ENCODE measurements around the gene WDR18.
A peak's percentile ranks its signal among the peaks of the same experiment; 100 is the strongest.

WDR18 gene

GRCh38 chr19:992670-993055 is 8.5 kb downstream of the WDR18 start:
- no peak overlapping the region for H3K4me3 ChIP-seq (ENCODE audit: low read depth, low read length)
- no peak for DNase-seq (ENCODE audit: low read depth)
- TF ChIP-seq CTCF (IDR thresholded peaks at IDR 0.05; ENCODE audit: control insufficient read depth, extremely low read depth, insufficient read depth), result no peak

GRCh38 chr19:993361-993830 is 9.3 kb downstream of the WDR18 start:
- no peak for TF ChIP-seq CTCF (IDR thresholded peaks at IDR 0.05; ENCODE audit: control insufficient read depth, extremely low read depth, insufficient read depth)
- no peak overlapping the region for H3K4me3 ChIP-seq (ENCODE audit: low read depth, low read length)
- no peak for DNase-seq (ENCODE audit: low read depth)

- H3K4me3 ChIP-seq (ENCODE audit: low read depth, low read length), result no peak overlapping the region
- no peak for DNase-seq (ENCODE audit: low read depth)
- no peak for TF ChIP-seq CTCF (IDR thresholded peaks at IDR 0.05; ENCODE audit: control insufficient read depth, extremely low read depth, insufficient read depth)
These were observed 9.8 kb downstream of the WDR18 start for GRCh38 chr19:993831-994393.

DNA sequence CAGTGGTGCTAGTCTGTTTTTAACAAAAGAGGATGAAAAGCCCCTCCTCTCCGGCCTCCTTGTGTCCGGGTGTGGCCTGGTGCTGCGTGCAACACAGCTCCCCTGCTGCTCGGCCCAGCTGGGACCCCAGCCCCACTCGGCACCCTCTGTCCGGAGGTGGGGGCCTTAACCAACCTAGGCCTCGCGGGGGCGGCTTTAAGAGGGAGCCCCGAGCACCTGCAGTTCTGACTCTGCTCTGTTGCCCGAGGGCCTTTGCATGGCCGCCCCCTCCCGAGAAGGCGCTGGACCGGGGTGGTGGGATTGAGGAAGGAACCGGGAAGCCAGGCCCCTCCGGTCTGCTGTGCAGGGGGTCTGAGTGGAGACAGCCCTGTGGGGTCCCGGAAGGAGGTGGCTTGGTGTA is 10.4 kb downstream of the WDR18 start:
- no peak overlapping the region for H3K4me3 ChIP-seq (ENCODE audit: low read depth, low read length)
- TF ChIP-seq CTCF (IDR thresholded peaks at IDR 0.05; ENCODE audit: control insufficient read depth, extremely low read depth, insufficient read depth), result no peak
- DNase-seq (ENCODE audit: low read depth), result no peak

- DNase-seq (ENCODE audit: low read depth), result no peak
- TF ChIP-seq CTCF (IDR thresholded peaks at IDR 0.05; ENCODE audit: control insufficient read depth, extremely low read depth, insufficient read depth), result no peak
- H3K4me3 ChIP-seq (ENCODE audit: low read depth, low read length), result no peak overlapping the region
These were observed 11.1 kb downstream of the WDR18 start for GRCh38 chr19:995051-995827.

GRCh38 chr19:996051-996838 is 12.1 kb downstream of the WDR18 start:
- no peak for TF ChIP-seq CTCF (IDR thresholded peaks at IDR 0.05; ENCODE audit: control insufficient read depth, extremely low read depth, insufficient read depth)
- peak overlapping the region; percentile 25; the same call in 1 of the 2 replicates for H3K4me3 ChIP-seq (ENCODE audit: low read depth, low read length)
- no peak for DNase-seq (ENCODE audit: low read depth)
